Smooth muscle cell (in vitro differentiated cells): Measurements from ENCODE around the gene IL4. TPM values are rescaled to one million over a fixed set of nuclear protein-coding genes. Genes with fewer than 3 reads are reported as not detected.
"Not testable (repeated sequence)": the region's sequence is repeated elsewhere in the genome, so short reads cannot be mapped to it uniquely, and the experiment has no call there.

Source experiments
- DNase-seq: peaks from one replicate; lab custom pipeline; 2025; ENCODE audit not compliant: unreplicated experiment; lab: John Stamatoyannopoulos, UW
- H2AFZ ChIP-seq: fragments of 200-600 bp; sonication (generic); 2 replicates; pipeline ENCODE4 v1.6.0; 2016; ENCODE audit warnings: antibody characterized with exemption, low read depth, mild to moderate bottlenecking
- H3F3A ChIP-seq: fragments of 200-600 bp; sonication (generic); 2 replicates; pipeline ENCODE4 v1.6.0; 2017; ENCODE audit warnings: antibody characterized with exemption, low read depth
- H3K27ac ChIP-seq: fragments of 200-600 bp; sonication (generic); 2 replicates; pipeline ENCODE4 v1.5.1; 2016; ENCODE audit warnings: low read depth, mild to moderate bottlenecking
- H3K27me3 ChIP-seq: fragments of 200-600 bp; sonication (generic); 2 replicates; pipeline ENCODE4 v1.6.1; 2016; ENCODE audit warnings: low read depth, mild to moderate bottlenecking
- H3K36me3 ChIP-seq: fragments of 200-600 bp; sonication (generic); 2 replicates; pipeline ENCODE4 v1.5.1; 2016; ENCODE audit warnings: low read depth
- H3K4me1 ChIP-seq: fragments of 200-600 bp; sonication (generic); 2 replicates; pipeline ENCODE4 v1.5.1; 2016; ENCODE audit warnings: low read depth
- H3K4me2 ChIP-seq: fragments of 200-600 bp; sonication (generic); 2 replicates; pipeline ENCODE4 v1.6.0; 2016; ENCODE audit warnings: mild to moderate bottlenecking
- H3K4me3 ChIP-seq: fragments of 200-600 bp; sonication (generic); 2 replicates; pipeline ENCODE4 v1.5.1; 2016; ENCODE audit warnings: mild to moderate bottlenecking
- H3K79me2 ChIP-seq: fragments of 200-600 bp; sonication (generic); 2 replicates; pipeline ENCODE4 v1.6.0; 2016; ENCODE audit warnings: low read depth, mild to moderate bottlenecking
- H3K9ac ChIP-seq: fragments of 200-600 bp; sonication (generic); 2 replicates; pipeline ENCODE4 v1.6.0; 2016; ENCODE audit warnings: low read depth
- H3K9me3 ChIP-seq: fragments of 200-600 bp; sonication (generic); replicated peaks from 2 replicates; pipeline ENCODE4 v1.5.1; 2016; ENCODE audit warnings: low read depth
- H4K20me1 ChIP-seq: fragments of 200-600 bp; sonication (generic); 2 replicates; pipeline ENCODE4 v1.6.0; 2016; ENCODE audit warnings: low read depth
- CTCF ChIP-seq: fragments of 200-600 bp; sonication (generic); IDR thresholded peaks from 2 replicates; pipeline ENCODE4 v1.5.1; 2017; ENCODE audit warnings: borderline replicate concordance, mild to moderate bottlenecking, antibody characterized with exemption; ENCODE audit not compliant: insufficient read depth, poor library complexity, severe bottlenecking
- WGBS: methylation state at CpG from one replicate; pipeline ENCODE4 v1.1.7; 2016; ENCODE audit warnings: low lambda C conversion rate; 5-methylcytosine and 5-hydroxymethylcytosine counted together
- polyA plus RNA-seq: library from polyadenylated mRNA; unstranded; fragments of >200 nt; fragmentation: Nextera tagmentation; extraction: Ambion mirVana; gene quantifications from 2 replicates; pipeline ENCODE4 v1.2.1, GENCODE V29; 2016
- total RNA-seq: library from RNA; depleted of rRNA; stranded (reverse); fragments of >200 nt; gene quantifications from 2 replicates; pipeline ENCODE4 v1.2.3, GENCODE V29; 2014

Gene IL4
- total and polyA plus RNA-seq, 2 experiments from 2014 or later, result not detected

GRCh38 chr5:132688536-132689339, 14.9 kb downstream of the IL4 start:
- no peak for DNase-seq
- Histone ChIP-seq H4K20me1 (no peaks in the 10 kb centered on the region), H3K9me3 (no peaks in the 10 kb centered on the region), H3K36me3 (no peaks in the 10 kb centered on the region), H3K4me1 (no peaks in the 10 kb centered on the region), H3K79me2 (no peaks in the 10 kb centered on the region), H3K4me3 (no peak overlapping the region), H3K27ac (no peak overlapping the region), H3F3A (no peaks in the 10 kb centered on the region), H3K4me2 (no peak overlapping the region), H3K27me3 (no peaks in the 10 kb centered on the region), H3K9ac (no peak overlapping the region), H2AFZ (no peak overlapping the region)
- 84% methylated on average over 7 of the region's 7 CpGs for WGBS
- TF ChIP-seq CTCF, result no peak

GRCh38 chr5:132689513-132689912, 15.7 kb downstream of the IL4 start:
- Histone ChIP-seq H4K20me1 (no peaks in the 10 kb centered on the region), H3K4me2 (no peak overlapping the region), H3K27me3 (no peaks in the 10 kb centered on the region), H3K36me3 (no peaks in the 10 kb centered on the region), H2AFZ (no peak overlapping the region), H3K27ac (no peak overlapping the region), H3K4me3 (no peak overlapping the region), H3K9me3 (no peaks in the 10 kb centered on the region), H3F3A (no peaks in the 10 kb centered on the region), H3K4me1 (no peaks in the 10 kb centered on the region), H3K79me2 (no peaks in the 10 kb centered on the region), H3K9ac (no peak overlapping the region)
- 88% methylated on average over 7 of the region's 7 CpGs for WGBS
- DNase-seq, result no peak
- no peak for TF ChIP-seq CTCF

GRCh38 chr5:132690156-132690555, 16.4 kb downstream of the IL4 start:
- no peaks in the 10 kb centered on the region for H3F3A ChIP-seq
- no peaks in the 10 kb centered on the region for H3K4me1 ChIP-seq
- H3K27me3 ChIP-seq, result no peaks in the 10 kb centered on the region
- H3K4me3 ChIP-seq, result no peak overlapping the region
- no peak for TF ChIP-seq CTCF
- H4K20me1 ChIP-seq, result no peaks in the 10 kb centered on the region
- no peak for DNase-seq
- H3K36me3 ChIP-seq, result no peaks in the 10 kb centered on the region
- WGBS, result 97% methylated on average over 3 of the region's 3 CpGs
- no peaks in the 10 kb centered on the region for H3K79me2 ChIP-seq
- no peak overlapping the region for H3K27ac ChIP-seq
- H3K9ac ChIP-seq, result no peak overlapping the region
- H2AFZ ChIP-seq, result no peak overlapping the region
- H3K4me2 ChIP-seq, result no peak overlapping the region
- H3K9me3 ChIP-seq, result no peaks in the 10 kb centered on the region

- not testable (repeated sequence) for H3K4me1 ChIP-seq, H3K9ac ChIP-seq, H3K36me3 ChIP-seq, H3K4me2 ChIP-seq, H3K4me3 ChIP-seq, H3F3A ChIP-seq, H3K9me3 ChIP-seq, H3K27me3 ChIP-seq, H3K79me2 ChIP-seq, H4K20me1 ChIP-seq, H2AFZ ChIP-seq, H3K27ac ChIP-seq, DNase-seq
- 74% methylated on average over 5 of the region's 5 CpGs for WGBS
These were observed 18.2 kb downstream of the IL4 start for GRCh38 chr5:132691755-132692631.
